Common myeloid progenitor, CD34-positive (primary cell): ENCODE data around the gene CUL2.
"Not testable (repeated sequence)": the region's sequence is repeated elsewhere in the genome, so short reads cannot be mapped to it uniquely, and the experiment has no call there.

ENCODE experiments used
- CTCF ChIA-PET: fragments of 350-600 bp; sonication (Branson Sonifier 250); formaldehyde crosslinking; loops from one replicate; lab custom pipeline; 2021; ENCODE audit warnings: antibody characterized with exemption; lab: Charles Lee
- POLR2A ChIA-PET: fragments of 350-600 bp; sonication (Branson Sonifier 250); formaldehyde crosslinking; loops from one replicate; lab custom pipeline; 2021; ENCODE audit warnings: antibody characterized with exemption; lab: Charles Lee
- DNase-seq, 3 donors: peaks; one replicate each; pipeline versions ENCODE4 v3.0.0 to v3.0.0-alpha.2; 2013
- H3K27ac ChIP-seq, 2 experiments: 1 replicate in 1 of 2; 2 replicates in 1 of 2; pipeline ENCODE4 v1.7.0; 2013; ENCODE audit warnings: inconsistent platforms in 2 of 2, low read length in 2 of 2, mild to moderate bottlenecking in 2 of 2, low read depth in 1 of 2, moderate library complexity in 1 of 2; ENCODE audit not compliant: severe bottlenecking in 2 of 2, insufficient read depth in 1 of 2, poor library complexity in 1 of 2
- H3K27me3 ChIP-seq, 5 experiments: replicated peaks in 2 of 5; 1 replicate in 3 of 5; 2 replicates in 2 of 5; pipeline versions ENCODE4 v1.6.1 to v1.7.0; 2013; ENCODE audit warnings: low read length in 4 of 5, mild to moderate bottlenecking in 2 of 5, moderate library complexity in 2 of 5, inconsistent platforms in 1 of 5; ENCODE audit not compliant: insufficient read depth in 5 of 5, control insufficient read depth in 4 of 5
- H3K36me3 ChIP-seq, 4 experiments: 1 replicate in 2 of 4; 2 replicates in 2 of 4; pipeline versions ENCODE4 v1.6.1 to v1.7.0; 2013; ENCODE audit warnings: low read length in 3 of 4, control low read depth in 1 of 4, mild to moderate bottlenecking in 1 of 4; ENCODE audit not compliant: control insufficient read depth in 4 of 4, insufficient read depth in 4 of 4
- H3K4me1 ChIP-seq, 4 experiments: 1 replicate in 3 of 4; 2 replicates in 1 of 4; pipeline versions ENCODE4 v1.6.1 to v1.7.1; 2013; ENCODE audit warnings: low read length in 3 of 4, mild to moderate bottlenecking in 3 of 4, control low read depth in 1 of 4, inconsistent platforms in 1 of 4, moderate library complexity in 1 of 4; ENCODE audit not compliant: control insufficient read depth in 4 of 4, insufficient read depth in 4 of 4; ENCODE audit errors: control extremely low read depth in 1 of 4
- H3K4me3 ChIP-seq, 7 experiments: 1 replicate in 4 of 7; 2 replicates in 3 of 7; pipeline versions ENCODE4 v1.5.1 to v1.7.0; 2013; ENCODE audit warnings: mild to moderate bottlenecking in 7 of 7, low read length in 6 of 7, moderate library complexity in 6 of 7, inconsistent platforms in 2 of 7, low read depth in 2 of 7, control low read depth in 1 of 7; ENCODE audit not compliant: insufficient read depth in 4 of 7, control insufficient read depth in 1 of 7; ENCODE audit errors: extremely low read depth in 1 of 7
- H3K9me3 ChIP-seq, 5 experiments: 1 replicate in 4 of 5; 2 replicates in 1 of 5; pipeline versions ENCODE4 v1.6.1 to v1.7.1; 2013; ENCODE audit warnings: low read length in 4 of 5, mild to moderate bottlenecking in 2 of 5, inconsistent platforms in 1 of 5, low read depth in 1 of 5, moderate library complexity in 1 of 5; ENCODE audit not compliant: control insufficient read depth in 4 of 5, insufficient read depth in 2 of 5; ENCODE audit errors: control extremely low read depth in 1 of 5
- WGBS: methylation state at CpG from one replicate; pipeline ENCODE4 v1.1.5; 2013; ENCODE audit not compliant: insufficient coverage; 5-methylcytosine and 5-hydroxymethylcytosine counted together

CUL2 gene

DNA sequence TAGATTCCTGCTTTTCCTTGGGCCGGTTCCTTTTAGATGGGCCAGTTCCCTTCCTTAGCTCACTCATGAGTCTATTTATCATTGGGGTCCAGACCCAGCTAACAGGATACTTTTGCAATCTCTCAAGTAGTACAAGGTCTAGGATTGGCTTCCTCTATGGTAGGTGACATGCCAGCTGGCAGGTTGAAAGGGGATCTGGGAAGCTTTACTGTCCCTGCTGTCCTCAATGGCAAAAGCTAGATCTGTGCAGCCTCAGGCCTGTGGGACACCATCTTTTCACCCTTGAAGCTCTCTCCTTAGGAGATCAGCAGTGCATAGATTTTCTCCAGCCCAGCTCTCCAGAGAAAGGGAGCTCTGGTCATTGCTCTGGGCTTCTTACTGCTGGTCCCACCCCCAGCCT lies 96.4 kb downstream of the CUL2 start:
- Histone ChIP-seq H3K4me3 (no peak overlapping the region), H3K27me3 (no peaks in the 10 kb centered on the region), H3K27ac (no peak overlapping the region), H3K4me1 (peaks cover 0 to 15% (median 2%) of the 10 kb centered on the region in 4 experiments), H3K9me3 (no peaks in the 10 kb centered on the region), H3K36me3 (no peaks in the 10 kb centered on the region)
- WGBS = 100% methylated on average over 1 of the region's 1 CpG
- no peak for DNase-seq
- POLR2A ChIA-PET = no interaction called here
- CTCF ChIA-PET = interaction anchor here (1.0 to 2.5 kb wide), 9 partner anchors 9 to 328 kb away, joined by 3 to 16 read pairs (median 4); no protein-coding TSS in a partner anchor

DNA sequence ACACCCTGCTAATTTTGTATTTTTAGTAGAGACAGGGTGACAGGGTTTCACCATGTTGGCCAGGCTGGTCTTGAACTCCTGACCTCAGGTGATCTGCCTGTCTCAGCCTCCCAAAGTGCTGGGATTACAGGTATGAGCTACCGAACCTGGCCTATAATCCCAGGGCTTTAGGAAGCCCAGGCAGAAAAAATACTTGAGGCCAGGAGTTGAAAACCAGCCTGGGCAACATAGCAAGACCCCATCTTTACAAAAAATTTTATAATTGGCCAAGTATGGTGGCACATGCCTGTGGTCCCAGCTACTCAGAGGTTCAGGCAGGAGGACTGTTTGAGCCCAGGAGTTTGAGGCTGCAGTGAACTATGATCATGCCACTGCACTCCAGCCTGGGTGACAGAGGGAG lies 99.0 kb downstream of the CUL2 start:
- DNase-seq, POLR2A ChIA-PET, H3K27ac ChIP-seq, H3K36me3 ChIP-seq, H3K27me3 ChIP-seq, H3K9me3 ChIP-seq, H3K4me3 ChIP-seq, CTCF ChIA-PET: not testable (repeated sequence)
- WGBS = no CpG with 5 or more reads among the region's 1 CpG
- H3K4me1 ChIP-seq = peaks cover 0 to 15% (median 2%) of the 10 kb centered on the region in 4 experiments

DNA sequence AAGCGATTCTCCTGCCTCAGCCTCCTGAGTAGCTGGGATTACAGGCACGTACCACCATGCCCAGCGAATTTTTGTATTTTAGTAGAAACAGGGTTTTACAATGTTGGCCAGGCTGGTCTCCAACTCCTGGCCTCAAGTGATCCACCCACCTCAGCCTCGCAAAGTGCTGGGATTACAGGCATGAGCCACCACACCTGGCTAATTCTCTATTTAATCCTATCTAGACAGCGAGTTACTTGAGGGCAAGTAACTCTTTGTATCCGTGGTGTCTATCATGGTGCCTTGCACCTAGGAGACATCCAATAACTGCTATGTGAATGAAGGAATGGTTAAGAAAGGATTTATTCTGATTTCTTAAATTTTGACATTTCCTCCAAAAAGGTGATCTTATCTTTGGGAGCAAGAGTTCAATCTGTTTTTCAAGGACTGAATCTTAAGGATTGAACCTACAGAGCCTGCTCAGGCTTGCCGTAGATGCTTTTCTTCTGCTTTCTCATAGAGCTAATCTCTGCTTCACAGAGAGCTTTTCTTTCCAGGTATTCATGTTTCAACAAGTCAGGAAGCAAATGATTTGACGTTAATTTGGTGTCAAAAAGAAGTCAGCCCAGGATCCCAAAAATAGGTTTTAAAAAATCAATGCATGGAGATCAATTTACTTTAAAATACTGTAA lies 101.6 kb downstream of the CUL2 start:
- Histone ChIP-seq H3K27me3 (no peaks in the 10 kb centered on the region), H3K9me3 (peaks cover 0 to 18% (median 9%) of the 10 kb centered on the region in 5 experiments), H3K27ac (no peak overlapping the region), H3K4me1 (no peaks in the 10 kb centered on the region), H3K36me3 (no peaks in the 10 kb centered on the region), H3K4me3 (no peak overlapping the region)
- DNase-seq = no peak
- POLR2A ChIA-PET = no interaction called here
- 94% methylated on average over 6 of the region's 8 CpGs for WGBS
- CTCF ChIA-PET = no interaction called here

DNA sequence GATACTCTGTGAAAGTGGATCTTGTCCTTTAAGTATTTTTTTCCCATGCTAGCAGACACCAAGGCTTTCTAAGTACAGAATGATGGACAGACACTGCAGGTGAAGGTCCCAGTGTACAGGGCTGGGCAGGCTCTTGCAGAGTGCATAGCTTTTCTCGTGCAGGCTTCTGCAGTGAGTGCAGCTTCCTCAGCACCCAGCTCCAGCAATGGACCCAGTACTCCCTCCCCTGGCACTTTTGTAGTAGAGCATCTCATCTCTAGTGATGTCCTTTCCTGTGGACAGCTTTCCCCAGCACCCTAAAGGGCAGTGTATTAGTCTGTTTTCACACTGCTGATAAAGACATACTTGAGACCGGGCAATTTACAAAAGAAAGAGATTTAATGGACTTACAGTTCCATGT lies 104.3 kb downstream of the CUL2 start:
- Histone ChIP-seq H3K36me3 (no peaks in the 10 kb centered on the region), H3K9me3 (peaks cover 0 to 18% (median 9%) of the 10 kb centered on the region in 5 experiments), H3K27me3 (no peaks in the 10 kb centered on the region), H3K4me1 (no peaks in the 10 kb centered on the region), H3K27ac (no peak overlapping the region), H3K4me3 (no peak overlapping the region)
- ChIA-PET POLR2A (no interaction called here), CTCF (no interaction called here)
- DNase-seq = no peak
- WGBS = 88% methylated on average over 2 of the region's 2 CpGs

DNA sequence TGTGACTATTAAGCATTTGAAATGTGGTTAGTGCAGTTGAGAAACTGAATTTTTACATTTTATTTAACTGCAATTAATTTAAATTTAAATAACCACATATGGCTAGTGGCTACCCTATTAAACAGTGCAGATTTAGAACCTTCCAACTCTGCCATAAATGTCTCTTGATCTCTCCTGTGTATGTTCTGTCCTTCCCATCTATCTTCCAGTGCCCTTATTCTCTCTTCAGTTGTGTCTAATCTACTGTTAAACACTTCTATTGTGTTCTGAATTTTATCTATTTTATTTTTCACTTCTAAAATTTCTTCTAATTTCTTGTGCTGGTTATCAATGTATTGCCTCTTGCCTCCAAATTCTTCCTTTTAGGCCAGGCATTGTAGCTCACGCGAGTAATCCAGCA lies 105.0 kb downstream of the CUL2 start:
- no peak for DNase-seq
- Histone ChIP-seq H3K27me3 (no peaks in the 10 kb centered on the region), H3K36me3 (no peaks in the 10 kb centered on the region), H3K9me3 (peaks cover 0 to 18% (median 9%) of the 10 kb centered on the region in 5 experiments), H3K4me1 (no peaks in the 10 kb centered on the region), H3K27ac (no peak overlapping the region), H3K4me3 (no peak overlapping the region)
- ChIA-PET CTCF (no interaction called here), POLR2A (no interaction called here)
- 100% methylated on average over 2 of the region's 2 CpGs for WGBS

DNA sequence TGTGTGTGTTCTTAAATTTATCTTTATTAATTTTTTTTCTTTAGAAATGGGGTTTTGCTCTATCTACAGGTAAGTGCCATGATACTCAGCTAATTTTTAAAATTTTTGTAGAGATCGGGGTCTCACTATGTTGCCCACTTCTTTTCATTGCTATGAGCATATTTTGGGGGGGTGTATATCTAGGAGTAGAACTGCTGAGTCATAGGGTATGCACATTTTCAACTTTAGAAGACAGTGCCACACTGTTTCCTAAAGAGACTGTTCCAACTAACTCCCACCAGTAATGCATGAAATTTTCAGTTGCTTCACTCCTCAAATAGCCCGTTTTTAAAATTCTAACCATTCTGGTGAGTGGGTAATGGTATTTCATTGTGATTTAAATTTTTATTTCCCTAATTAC lies 108.3 kb downstream of the CUL2 start:
- Histone ChIP-seq H3K4me3 (no peak overlapping the region), H3K4me1 (no peaks in the 10 kb centered on the region), H3K27ac (no peak overlapping the region), H3K9me3 (peaks cover 0 to 18% (median 9%) of the 10 kb centered on the region in 5 experiments), H3K36me3 (no peaks in the 10 kb centered on the region), H3K27me3 (no peaks in the 10 kb centered on the region)
- WGBS = no CpG with 5 or more reads among the region's 2 CpGs
- CTCF ChIA-PET = interaction anchor here (1.3 kb wide), 1 partner anchor 12 kb away, joined by 3 read pairs; no protein-coding TSS in a partner anchor
- POLR2A ChIA-PET = no interaction called here
- no peak for DNase-seq

DNA sequence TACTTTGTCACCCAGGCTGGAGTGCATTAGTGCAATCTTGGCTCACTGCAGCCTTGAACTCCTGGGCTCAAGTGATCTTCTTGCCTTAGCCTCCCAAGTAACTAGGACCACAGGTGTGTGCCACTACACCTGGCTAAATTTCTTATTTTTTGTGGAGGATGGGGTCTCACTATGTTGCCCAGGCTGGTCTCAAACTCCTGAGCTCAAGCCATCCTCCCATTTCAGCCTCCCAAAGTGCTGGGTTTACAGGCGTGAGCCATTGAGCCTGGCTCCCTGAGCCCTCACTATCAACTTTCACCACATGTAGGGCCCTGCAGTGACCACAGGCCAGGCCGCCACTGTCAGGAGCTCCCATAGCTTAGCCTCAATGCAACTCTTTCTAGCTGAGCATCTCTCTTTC lies 110.2 kb downstream of the CUL2 start:
- H3K4me3 ChIP-seq = no peak overlapping the region
- ChIA-PET POLR2A (no interaction called here), CTCF (no interaction called here)
- no peak overlapping the region for H3K27ac ChIP-seq
- no peaks in the 10 kb centered on the region for H3K36me3 ChIP-seq
- H3K27me3 ChIP-seq = no peaks in the 10 kb centered on the region
- DNase-seq = no peak
- H3K9me3 ChIP-seq = peaks cover 0 to 16% (median 8%) of the 10 kb centered on the region in 5 experiments
- H3K4me1 ChIP-seq = no peaks in the 10 kb centered on the region
- 30% methylated on average over 2 of the region's 2 CpGs for WGBS
